Right lobe of liver (tissue), 4 donors: ENCODE data around the gene CUL9.

Experiments
- CTCF ChIP-seq, 4 donors: fragments of 200-600 bp in 3 of 4; fragments of 450-650 bp in 1 of 4; IDR thresholded peaks; one replicate each; pipeline versions ENCODE4 v1.5.1 to v1.8.0; 2016 to 2022; ENCODE audit warnings: antibody characterized with exemption in 4 of 4, mild to moderate bottlenecking in 2 of 4
- POLR2A ChIP-seq: fragments of 450-650 bp; IDR thresholded peaks from one replicate; pipeline ENCODE4 v1.6.1; 2017; ENCODE audit warnings: antibody characterized with exemption, mild to moderate bottlenecking
- donor health status: DM: no; HTN: no; CAD: no.
- donor health status: DM: no; HTN: no; CAD: no.
- donor health status: DM: no; HTN: yes; CAD: no.

- TF ChIP-seq CTCF (IDR thresholded peaks at IDR 0.05), result peak; percentile 60 to 87 (median 70)
- peak; percentile 95 for TF ChIP-seq POLR2A
Measured at GRCh38 chr6:43170931-43171706, 10.9 kb upstream of the CUL9 start, which contains the start of gene SRF.
